Liver (tissue), 9 donors: ENCODE results near the gene PRND. TPM values are rescaled to one million over a fixed set of nuclear protein-coding genes. Genes with fewer than 3 reads are reported as not detected.

ENCODE experiments used
- DNase-seq: peaks from one replicate; pipeline ENCODE4 v3.0.0-alpha.2; 2017; ENCODE audit warnings: low spot score
- H3K27ac ChIP-seq, 2 donors: one replicate each; pipeline ENCODE4 v1.7.0; 2013; ENCODE audit warnings: inconsistent platforms in 2 of 2, low read length in 2 of 2, control low read depth in 1 of 2, low read depth in 1 of 2, mild to moderate bottlenecking in 1 of 2
- H3K27me3 ChIP-seq, 4 donors: one replicate each; pipeline versions ENCODE4 v1.6.1 to v1.7.0; 2013; ENCODE audit warnings: low read length in 3 of 4, inconsistent platforms in 1 of 4, mild to moderate bottlenecking in 1 of 4, moderate library complexity in 1 of 4; ENCODE audit not compliant: control insufficient read depth in 4 of 4, insufficient read depth in 4 of 4
- H3K36me3 ChIP-seq, 4 donors: one replicate each; pipeline versions ENCODE4 v1.6.1 to v1.7.0; 2013; ENCODE audit warnings: low read length in 3 of 4, mild to moderate bottlenecking in 3 of 4, low read depth in 1 of 4, moderate library complexity in 1 of 4; ENCODE audit not compliant: control insufficient read depth in 4 of 4, insufficient read depth in 3 of 4
- H3K4me1 ChIP-seq, 4 donors: one replicate each; pipeline versions ENCODE4 v1.6.1 to v1.7.0; 2013; ENCODE audit warnings: low read length in 3 of 4, mild to moderate bottlenecking in 3 of 4, moderate library complexity in 1 of 4; ENCODE audit not compliant: control insufficient read depth in 4 of 4, insufficient read depth in 4 of 4
- H3K4me3 ChIP-seq, 3 donors: one replicate each; pipeline versions ENCODE4 v1.6.1 to v1.7.0; 2013; ENCODE audit warnings: low read length in 3 of 3, control low read depth in 1 of 3, low read depth in 1 of 3, mild to moderate bottlenecking in 1 of 3
- H3K9ac ChIP-seq, 2 donors: one replicate each; pipeline ENCODE4 v1.7.0; 2013; ENCODE audit warnings: low read length in 2 of 2, mild to moderate bottlenecking in 2 of 2, moderate library complexity in 2 of 2, control low read depth in 1 of 2, low read depth in 1 of 2
- H3K9me3 ChIP-seq, 4 donors: one replicate each; pipeline versions ENCODE4 v1.6.1 to v1.7.0; 2013; ENCODE audit warnings: low read length in 3 of 4; ENCODE audit not compliant: control insufficient read depth in 4 of 4
- ATF3 ChIP-seq: IDR thresholded peaks from 2 replicates; pipeline ENCODE4 v1.6.1; 2016; ENCODE audit warnings: antibody characterized with exemption
- EGR1 ChIP-seq, 2 donors: IDR thresholded peaks; 2 replicates each; pipeline ENCODE4 v1.6.1; 2016 to 2018; ENCODE audit warnings: antibody characterized with exemption in 2 of 2, low read depth in 2 of 2
- FOXA1 ChIP-seq: IDR thresholded peaks from 2 replicates; pipeline ENCODE4 v1.6.1; 2016; ENCODE audit warnings: antibody characterized with exemption
- FOXA2 ChIP-seq: IDR thresholded peaks from 2 replicates; pipeline ENCODE4 v1.6.1; 2016; ENCODE audit warnings: antibody characterized with exemption
- GABPA ChIP-seq, 2 donors: IDR thresholded peaks in 1 of 2; conservative IDR thresholded peaks in 1 of 2; 2 replicates each; pipeline ENCODE4 v1.6.1; 2016; ENCODE audit warnings: antibody characterized with exemption in 2 of 2, mild to moderate bottlenecking in 1 of 2, moderate library complexity in 1 of 2
- HNF4A ChIP-seq, 2 donors: conservative IDR thresholded peaks; 2 replicates each; pipeline ENCODE4 v1.6.1; 2016; ENCODE audit warnings: antibody characterized with exemption in 2 of 2, mild to moderate bottlenecking in 2 of 2
- HNF4G ChIP-seq: IDR thresholded peaks from 2 replicates; pipeline ENCODE4 v1.6.1; 2016; ENCODE audit warnings: antibody characterized with exemption
- JUND ChIP-seq, 2 donors: IDR thresholded peaks; 2 replicates each; pipeline ENCODE4 v1.6.1; 2016; ENCODE audit warnings: antibody characterized with exemption in 2 of 2
- MAX ChIP-seq: IDR thresholded peaks from 2 replicates; pipeline ENCODE4 v1.6.1; 2016; ENCODE audit warnings: antibody characterized with exemption
- NR2F2 ChIP-seq: IDR thresholded peaks from 2 replicates; pipeline ENCODE4 v1.6.1; 2016; ENCODE audit warnings: antibody characterized with exemption
- RXRA ChIP-seq, 2 donors: IDR thresholded peaks; 2 replicates each; pipeline ENCODE4 v1.6.1; 2017 to 2018; ENCODE audit warnings: antibody characterized with exemption in 2 of 2, mild to moderate bottlenecking in 1 of 2
- SP1 ChIP-seq: IDR thresholded peaks from 2 replicates; pipeline ENCODE4 v1.6.1; 2018; ENCODE audit warnings: antibody characterized with exemption, mild to moderate bottlenecking
- YY1 ChIP-seq: IDR thresholded peaks from 2 replicates; pipeline ENCODE4 v1.6.1; 2016; ENCODE audit warnings: antibody characterized with exemption, mild to moderate bottlenecking
- WGBS: extraction: QIAGEN DNeasy Blood & Tissue Kit; methylation state at CpG from one replicate; pipeline ENCODE4 v1.1.7; 2013; 5-methylcytosine and 5-hydroxymethylcytosine counted together
- polyA plus RNA-seq, 2 donors: library from polyadenylated mRNA; stranded (reverse) in 1 of 2; unstranded in 1 of 2; fragments of 200-250 nt in 1 of 2; fragments of >200 nt in 1 of 2; fragmentation: Nextera tagmentation in 1 of 2; extraction: Ambion mirVana in 1 of 2; gene quantifications; one replicate each; pipeline versions ENCODE4 v1.2.1 to v1.2.3, GENCODE V29; 2013 to 2015
- total RNA-seq, 2 donors: library from RNA; depleted of rRNA; stranded (reverse); fragments of >200 nt; gene quantifications; one replicate each; pipeline ENCODE4 v1.2.3, GENCODE V29; 2014
- TF ChIP-seq, protein P1 (sequence below): fragments of 150-350 bp; IDR thresholded peaks from 2 replicates; pipeline ENCODE4 v1.5.1; 2017; ENCODE audit warnings: improper control_type of control experiment, low read depth, low read length; ENCODE audit not compliant: missing input control
- TF ChIP-seq, protein P2 (sequence below): IDR thresholded peaks from 2 replicates; pipeline ENCODE4 v1.6.1; 2016; ENCODE audit warnings: antibody characterized with exemption
- donor health status: healthy.
- donor health status: healthy.
- donor health status: healthy.
- donor health status: healthy.
- donor health status: healthy.

Gene PRND
- total and polyA plus RNA-seq, 4 donors, result 0.23 TPM; not detected in 3

- TF ChIP-seq, protein P1, sequence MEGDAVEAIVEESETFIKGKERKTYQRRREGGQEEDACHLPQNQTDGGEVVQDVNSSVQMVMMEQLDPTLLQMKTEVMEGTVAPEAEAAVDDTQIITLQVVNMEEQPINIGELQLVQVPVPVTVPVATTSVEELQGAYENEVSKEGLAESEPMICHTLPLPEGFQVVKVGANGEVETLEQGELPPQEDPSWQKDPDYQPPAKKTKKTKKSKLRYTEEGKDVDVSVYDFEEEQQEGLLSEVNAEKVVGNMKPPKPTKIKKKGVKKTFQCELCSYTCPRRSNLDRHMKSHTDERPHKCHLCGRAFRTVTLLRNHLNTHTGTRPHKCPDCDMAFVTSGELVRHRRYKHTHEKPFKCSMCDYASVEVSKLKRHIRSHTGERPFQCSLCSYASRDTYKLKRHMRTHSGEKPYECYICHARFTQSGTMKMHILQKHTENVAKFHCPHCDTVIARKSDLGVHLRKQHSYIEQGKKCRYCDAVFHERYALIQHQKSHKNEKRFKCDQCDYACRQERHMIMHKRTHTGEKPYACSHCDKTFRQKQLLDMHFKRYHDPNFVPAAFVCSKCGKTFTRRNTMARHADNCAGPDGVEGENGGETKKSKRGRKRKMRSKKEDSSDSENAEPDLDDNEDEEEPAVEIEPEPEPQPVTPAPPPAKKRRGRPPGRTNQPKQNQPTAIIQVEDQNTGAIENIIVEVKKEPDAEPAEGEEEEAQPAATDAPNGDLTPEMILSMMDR, result no peak
- TF ChIP-seq NR2F2 (no peak), MAX (no peak), FOXA1 (no peak), RXRA (IDR thresholded peaks at IDR 0.05) (no peak), GABPA (IDR thresholded peaks at IDR 0.05 in 1 of 2, conservative IDR thresholded peaks at IDR 0.05 in 1 of 2) (no peak)
These were observed 8.3 kb upstream of the PRND start (continued) for GRCh38 chr20:4713401-4713800.

GRCh38 chr20:4714818-4715217, 6.9 kb upstream of the PRND start:
- Histone ChIP-seq H3K4me1 (no peaks in the 10 kb centered on the region), H3K4me3 (no peak overlapping the region), H3K9ac (no peak overlapping the region), H3K9me3 (peaks cover 0 to 6% (median 0%) of the 10 kb centered on the region in 4 donors), H3K27ac (no peak overlapping the region), H3K27me3 (peaks cover 0 to 3% (median 0%) of the 10 kb centered on the region in 4 donors), H3K36me3 (no peaks in the 10 kb centered on the region)
- WGBS, result 83% methylated on average over 1 of the region's 1 CpG
- DNase-seq, result no peak
- no peak for TF ChIP-seq NR2F2

DNA sequence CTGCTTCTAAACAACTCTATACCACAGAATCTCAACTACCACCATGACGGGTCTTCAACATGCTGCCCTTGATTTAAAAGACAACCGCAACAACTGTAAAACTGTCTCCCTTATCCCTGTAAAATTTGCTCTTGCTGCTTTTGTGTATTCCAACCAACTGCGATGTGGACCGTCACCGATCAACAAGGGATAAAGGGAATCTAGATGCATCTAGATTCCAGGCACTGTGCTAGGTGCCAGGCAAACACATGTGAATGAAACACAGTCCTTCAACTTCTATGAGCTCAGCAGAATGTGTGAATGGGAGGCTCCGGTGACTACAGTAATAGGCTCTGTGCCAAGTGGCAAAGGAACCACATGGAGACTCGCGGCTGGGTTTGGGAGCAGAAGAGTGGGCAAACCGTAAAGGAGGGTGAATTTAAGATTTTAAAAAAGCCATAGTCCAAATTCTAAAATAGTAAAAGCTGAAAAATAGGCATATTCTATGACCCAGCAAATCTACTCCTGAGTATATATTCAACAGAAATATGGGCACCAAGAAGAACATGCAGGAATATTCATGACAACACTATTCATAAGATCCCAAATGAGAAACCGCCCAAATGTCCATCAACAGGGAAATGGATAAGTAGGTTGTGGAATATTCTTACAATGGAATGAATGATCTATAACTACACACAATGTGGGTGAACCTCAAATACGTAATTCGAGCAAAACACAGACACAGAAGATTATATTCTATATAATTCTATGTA, 3.7 kb upstream of the PRND start:
- H3K4me3 ChIP-seq, result no peak overlapping the region
- H3K9me3 ChIP-seq, result peaks cover 0 to 6% (median 0%) of the 10 kb centered on the region in 4 donors
- WGBS, result 84% methylated on average over 12 of the region's 12 CpGs
- H3K4me1 ChIP-seq, result peaks cover 0 to 4% (median 4%) of the 10 kb centered on the region in 4 donors
- H3K27ac ChIP-seq, result no peak overlapping the region
- TF ChIP-seq, protein P1, result no peak
- no peak for TF ChIP-seq EGR1 (IDR thresholded peaks at IDR 0.05; ENCODE audit: low read depth in 2 of 2)
- TF ChIP-seq SP1, result no peak
- no peak for TF ChIP-seq HNF4A (conservative IDR thresholded peaks at IDR 0.05)
- no peak for TF ChIP-seq HNF4G
- DNase-seq, result no peak
- no peak overlapping the region for H3K9ac ChIP-seq
- no peaks in the 10 kb centered on the region for H3K36me3 ChIP-seq
- peaks cover 0 to 3% (median 0%) of the 10 kb centered on the region in 4 donors for H3K27me3 ChIP-seq

- Histone ChIP-seq H3K4me1 (peaks cover 0 to 4% (median 4%) of the 10 kb centered on the region in 4 donors), H3K27ac (no peak overlapping the region), H3K9ac (no peak overlapping the region), H3K9me3 (no peaks in the 10 kb centered on the region), H3K36me3 (no peaks in the 10 kb centered on the region), H3K27me3 (no peaks in the 10 kb centered on the region), H3K4me3 (no peak overlapping the region)
- no peak for TF ChIP-seq JUND (IDR thresholded peaks at IDR 0.05)
- no peak for TF ChIP-seq EGR1 (IDR thresholded peaks at IDR 0.05; ENCODE audit: low read depth in 2 of 2)
- TF ChIP-seq HNF4G, result no peak
- no peak for TF ChIP-seq GABPA (IDR thresholded peaks at IDR 0.05 in 1 of 2, conservative IDR thresholded peaks at IDR 0.05 in 1 of 2)
- no peak for TF ChIP-seq FOXA2
- no peak for TF ChIP-seq SP1
- TF ChIP-seq, protein P1, result no peak
- no peak for TF ChIP-seq ATF3
- no peak for TF ChIP-seq YY1
- no peak for TF ChIP-seq RXRA (IDR thresholded peaks at IDR 0.05)
- TF ChIP-seq, protein P2, sequence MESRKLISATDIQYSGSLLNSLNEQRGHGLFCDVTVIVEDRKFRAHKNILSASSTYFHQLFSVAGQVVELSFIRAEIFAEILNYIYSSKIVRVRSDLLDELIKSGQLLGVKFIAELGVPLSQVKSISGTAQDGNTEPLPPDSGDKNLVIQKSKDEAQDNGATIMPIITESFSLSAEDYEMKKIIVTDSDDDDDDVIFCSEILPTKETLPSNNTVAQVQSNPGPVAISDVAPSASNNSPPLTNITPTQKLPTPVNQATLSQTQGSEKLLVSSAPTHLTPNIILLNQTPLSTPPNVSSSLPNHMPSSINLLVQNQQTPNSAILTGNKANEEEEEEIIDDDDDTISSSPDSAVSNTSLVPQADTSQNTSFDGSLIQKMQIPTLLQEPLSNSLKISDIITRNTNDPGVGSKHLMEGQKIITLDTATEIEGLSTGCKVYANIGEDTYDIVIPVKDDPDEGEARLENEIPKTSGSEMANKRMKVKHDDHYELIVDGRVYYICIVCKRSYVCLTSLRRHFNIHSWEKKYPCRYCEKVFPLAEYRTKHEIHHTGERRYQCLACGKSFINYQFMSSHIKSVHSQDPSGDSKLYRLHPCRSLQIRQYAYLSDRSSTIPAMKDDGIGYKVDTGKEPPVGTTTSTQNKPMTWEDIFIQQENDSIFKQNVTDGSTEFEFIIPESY, result no peak
- DNase-seq, result no peak
- WGBS, result 94% methylated on average over 2 of the region's 2 CpGs
These were observed 2.5 kb upstream of the PRND start for GRCh38 chr20:4719190-4719589.
